PFSK-1 (cell line): ENCODE measurements around the gene CPLX1.

ENCODE experiments used
- FOXP2 ChIP-seq: optimal IDR thresholded peaks from 2 replicates; pipeline ENCODE3; 2011; ENCODE audit warnings: borderline replicate concordance, control low read depth, inconsistent platforms; ENCODE audit not compliant: insufficient read depth; ENCODE audit errors: extremely low read length, extremely low read depth
- POLR2AphosphoS5 ChIP-seq: IDR thresholded peaks from 2 replicates; pipeline ENCODE4 v1.6.1; 2012; ENCODE audit warnings: low read depth, mild to moderate bottlenecking, control low read depth, low read length, moderate library complexity
- REST ChIP-seq, 2 experiments: IDR thresholded peaks; 2 replicates each; pipeline versions ENCODE4 v1.6.1 to v1.8.0; 2011 to 2012; ENCODE audit warnings: low read depth in 2 of 2, low read length in 2 of 2, control low read depth in 1 of 2, inconsistent platforms in 1 of 2, mild to moderate bottlenecking in 1 of 2, moderate library complexity in 1 of 2; ENCODE audit not compliant: insufficient read depth in 1 of 2
- SIN3A ChIP-seq: IDR thresholded peaks from 2 replicates; pipeline ENCODE4 v1.6.1; 2012; ENCODE audit warnings: mild to moderate bottlenecking, low read length, moderate library complexity, borderline replicate concordance; ENCODE audit not compliant: insufficient read depth
- TAF1 ChIP-seq: IDR thresholded peaks from 2 replicates; pipeline ENCODE4 v1.6.1; 2012; ENCODE audit warnings: low read length, control low read depth, borderline replicate concordance; ENCODE audit not compliant: insufficient read depth

The CPLX1 gene

GRCh38 chr4:822361-823175 lies 3.4 kb downstream of the CPLX1 start:
- no peak for TF ChIP-seq FOXP2
- no peak for TF ChIP-seq REST (IDR thresholded peaks at IDR 0.05; ENCODE audit: insufficient read depth in 1 of 2, low read depth in 2 of 2, low read length in 2 of 2)

- TF ChIP-seq SIN3A = no peak
- no peak for TF ChIP-seq TAF1
- no peak for TF ChIP-seq FOXP2
- TF ChIP-seq REST (IDR thresholded peaks at IDR 0.05; ENCODE audit: insufficient read depth in 1 of 2, low read depth in 2 of 2, low read length in 2 of 2) = no peak
- TF ChIP-seq POLR2AphosphoS5 = no peak
These were observed 4.3 kb downstream of the CPLX1 start for GRCh38 chr4:821631-822030.

- no peak for TF ChIP-seq SIN3A
- TF ChIP-seq POLR2AphosphoS5 = no peak
- TF ChIP-seq FOXP2 = no peak
- TF ChIP-seq REST (IDR thresholded peaks at IDR 0.05; ENCODE audit: insufficient read depth in 1 of 2, low read depth in 2 of 2, low read length in 2 of 2) = no peak
These were observed 4.7 kb downstream of the CPLX1 start for GRCh38 chr4:821181-821591.

GRCh38 chr4:820230-821172 lies 5.4 kb downstream of the CPLX1 start:
- TF ChIP-seq SIN3A = no peak
- TF ChIP-seq TAF1 = no peak
- no peak for TF ChIP-seq POLR2AphosphoS5
- no peak for TF ChIP-seq REST (IDR thresholded peaks at IDR 0.05; ENCODE audit: insufficient read depth in 1 of 2, low read depth in 2 of 2, low read length in 2 of 2)
- TF ChIP-seq FOXP2 = no peak
